Activated T-cell treated with anti-CD3 and anti-CD28 coated beads for 1 hour (primary cell): ENCODE results near the gene IRX4.

ENCODE experiments used
- DNase-seq: peaks from one replicate; pipeline ENCODE4 v3.0.0-alpha.2; 2020; ENCODE audit warnings: low read depth

IRX4 gene

GRCh38 chr5:1836176-1836890 is 46.4 kb downstream of the IRX4 start:
- no peak for DNase-seq

- no peak for DNase-seq
Measured at GRCh38 chr5:1835431-1835830, 47.3 kb downstream of the IRX4 start.

- DNase-seq, result no peak
Measured at GRCh38 chr5:1834721-1835429, 47.9 kb downstream of the IRX4 start.

- DNase-seq, result no peak
Measured at GRCh38 chr5:1834022-1834551, 48.6 kb downstream of the IRX4 start.

- DNase-seq, result no peak
Measured at GRCh38 chr5:1833264-1834021, 49.3 kb downstream of the IRX4 start.

GRCh38 chr5:1832511-1833250 is 50.0 kb downstream of the IRX4 start:
- DNase-seq, result no peak

GRCh38 chr5:1831677-1832313 is 50.9 kb downstream of the IRX4 start:
- DNase-seq, result no peak

- no peak for DNase-seq
Measured at GRCh38 chr5:1831257-1831656, 51.5 kb downstream of the IRX4 start.

- no peak for DNase-seq
Measured at GRCh38 chr5:1830571-1831228, 52.0 kb downstream of the IRX4 start.

- no peak for DNase-seq
Measured at GRCh38 chr5:1827886-1828397, 54.8 kb downstream of the IRX4 start.
